Central memory CD8-positive, alpha-beta T cell (primary cell): ENCODE measurements around the gene LRMDA.

ENCODE experiments used
- ATAC-seq: fragments of 150-1000 bp; cut with Tn5 transposase; replicated peaks from 2 replicates; pipeline ENCODE4 v1.10.0; 2022; ENCODE audit warnings: mild to moderate bottlenecking, moderate FRiP score, moderate number of reproducible peaks; ENCODE audit not compliant: poor library complexity, severe bottlenecking; ENCODE audit errors: extremely low read depth
- DNase-seq, 2 donors: peaks; one replicate each; pipeline ENCODE4 v3.0.0; 2021; ENCODE audit warnings: low spot score in 2 of 2
- H3K27ac Mint-ChIP-seq: one replicate; pipeline ENCODE4 v1.8.0; 2022; ENCODE audit warnings: low read depth, mild to moderate bottlenecking, moderate library complexity, mixed read lengths
- H3K27me3 Mint-ChIP-seq: one replicate; pipeline ENCODE4 v1.8.0; 2022; ENCODE audit warnings: mixed read lengths
- H3K36me3 Mint-ChIP-seq: one replicate; pipeline ENCODE4 v1.8.0; 2022; ENCODE audit warnings: mild to moderate bottlenecking, moderate library complexity, mixed read lengths; ENCODE audit not compliant: insufficient read depth
- H3K4me1 Mint-ChIP-seq: one replicate; pipeline ENCODE4 v1.8.0; 2022; ENCODE audit warnings: mixed read lengths
- H3K4me3 Mint-ChIP-seq: one replicate; pipeline ENCODE4 v1.8.0; 2022; ENCODE audit warnings: mild to moderate bottlenecking, moderate library complexity, mixed read lengths
- H3K9me3 Mint-ChIP-seq: one replicate; pipeline ENCODE4 v1.8.0; 2022; ENCODE audit warnings: mixed read lengths

LRMDA gene

GRCh38 chr10:76447578-76447977, 1016.2 kb downstream of the LRMDA start:
- ATAC-seq (no peak), DNase-seq (no peak)
- peaks cover 5% of the 10 kb centered on the region for H3K9me3 Mint-ChIP-seq
- no peak overlapping the region for H3K27ac Mint-ChIP-seq
- H3K4me3 Mint-ChIP-seq, result no peak overlapping the region
- no peaks in the 10 kb centered on the region for H3K27me3 Mint-ChIP-seq
- H3K4me1 Mint-ChIP-seq, result no peaks in the 10 kb centered on the region
- H3K36me3 Mint-ChIP-seq, result no peaks in the 10 kb centered on the region

GRCh38 chr10:76451911-76452310, 1020.5 kb downstream of the LRMDA start:
- DNase-seq (no peak), ATAC-seq (no peak)
- Mint-ChIP-seq H3K27ac (no peak overlapping the region), H3K36me3 (no peaks in the 10 kb centered on the region), H3K9me3 (no peaks in the 10 kb centered on the region), H3K4me1 (no peaks in the 10 kb centered on the region), H3K27me3 (no peaks in the 10 kb centered on the region), H3K4me3 (no peak overlapping the region)

- Mint-ChIP-seq H3K4me1 (no peaks in the 10 kb centered on the region), H3K27ac (no peak overlapping the region), H3K9me3 (no peaks in the 10 kb centered on the region), H3K36me3 (no peaks in the 10 kb centered on the region), H3K4me3 (no peak overlapping the region), H3K27me3 (no peaks in the 10 kb centered on the region)
- DNase-seq, result no peak
- no peak for ATAC-seq
Observed at GRCh38 chr10:76453332-76453731, 1021.9 kb downstream of the LRMDA start.

GRCh38 chr10:76453997-76454396, 1022.6 kb downstream of the LRMDA start:
- Mint-ChIP-seq H3K4me3 (no peak overlapping the region), H3K27me3 (no peaks in the 10 kb centered on the region), H3K36me3 (no peaks in the 10 kb centered on the region), H3K4me1 (no peaks in the 10 kb centered on the region), H3K27ac (no peak overlapping the region), H3K9me3 (no peaks in the 10 kb centered on the region)
- DNase-seq (no peak), ATAC-seq (no peak)

DNA sequence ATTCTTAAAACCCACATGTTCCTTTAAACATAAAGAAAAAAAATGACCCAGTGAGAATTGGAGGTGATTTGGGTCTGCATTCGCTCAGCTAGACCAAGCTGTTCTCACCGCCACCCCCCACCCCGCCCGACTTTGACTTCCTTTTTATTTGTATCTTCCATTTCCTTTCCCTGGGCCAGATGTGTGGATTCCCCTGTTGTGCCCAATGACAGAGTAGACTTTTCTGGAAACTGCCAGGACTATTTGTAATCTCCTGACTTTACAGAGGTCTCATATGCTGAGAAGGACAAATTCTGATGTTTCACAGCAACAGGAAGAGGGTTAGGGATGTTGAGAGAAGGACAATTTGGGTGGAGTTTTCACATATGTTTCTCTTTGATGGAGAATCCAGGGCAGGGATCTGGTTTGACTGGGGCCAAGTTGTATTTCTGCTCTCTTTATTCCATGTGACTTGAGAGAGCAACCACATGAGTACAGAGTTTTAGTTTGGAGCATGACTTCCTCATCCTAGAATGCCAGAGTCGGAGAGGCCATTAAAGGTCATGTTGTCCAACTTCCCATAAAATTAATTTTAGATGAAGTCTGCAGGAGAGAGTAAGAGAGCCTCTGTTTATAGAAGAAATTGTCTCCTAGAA, 1023.2 kb downstream of the LRMDA start:
- Mint-ChIP-seq H3K27ac (no peak overlapping the region), H3K9me3 (no peaks in the 10 kb centered on the region), H3K4me3 (no peak overlapping the region), H3K27me3 (no peaks in the 10 kb centered on the region), H3K4me1 (no peaks in the 10 kb centered on the region), H3K36me3 (no peaks in the 10 kb centered on the region)
- ATAC-seq (no peak), DNase-seq (no peak)

GRCh38 chr10:76456197-76456596, 1024.8 kb downstream of the LRMDA start:
- Mint-ChIP-seq H3K27me3 (no peaks in the 10 kb centered on the region), H3K27ac (no peak overlapping the region), H3K4me3 (no peak overlapping the region), H3K9me3 (no peaks in the 10 kb centered on the region), H3K4me1 (no peaks in the 10 kb centered on the region), H3K36me3 (no peaks in the 10 kb centered on the region)
- ATAC-seq (no peak), DNase-seq (no peak)

DNA sequence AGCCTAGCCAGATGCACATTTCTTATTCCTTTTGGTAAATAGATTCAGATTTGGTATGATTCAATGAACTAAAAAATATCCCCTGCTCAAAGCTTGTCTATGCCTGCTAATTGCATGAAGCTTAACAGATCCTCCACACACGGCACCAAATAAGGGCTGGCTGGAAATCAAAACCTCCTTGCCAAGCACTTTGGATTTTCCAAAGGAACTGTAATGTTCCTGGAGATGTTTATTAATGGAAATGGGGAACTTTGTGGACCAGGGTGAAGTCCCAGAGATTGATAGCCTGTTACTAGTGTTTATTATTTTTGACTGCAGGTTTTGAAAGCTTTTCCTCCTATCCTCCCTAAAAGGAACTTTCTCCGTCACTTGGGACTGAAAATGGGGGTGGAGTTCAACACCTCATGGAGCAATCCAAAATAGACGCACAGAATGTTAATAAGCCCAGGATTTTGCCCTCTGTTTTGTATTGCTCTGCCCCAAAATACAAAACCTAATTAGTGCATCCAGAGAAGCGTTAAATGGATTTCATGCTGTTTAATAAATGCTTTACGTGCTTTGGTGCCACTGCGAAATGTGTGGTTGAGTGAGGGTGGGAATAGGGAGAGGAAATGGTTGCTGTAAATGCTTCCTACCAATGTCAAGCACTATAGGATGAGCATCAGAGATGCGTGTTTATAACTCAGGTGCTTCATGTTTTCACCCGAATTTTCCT, 1027.7 kb downstream of the LRMDA start:
- no peaks in the 10 kb centered on the region for H3K9me3 Mint-ChIP-seq
- no peak for ATAC-seq

DNA sequence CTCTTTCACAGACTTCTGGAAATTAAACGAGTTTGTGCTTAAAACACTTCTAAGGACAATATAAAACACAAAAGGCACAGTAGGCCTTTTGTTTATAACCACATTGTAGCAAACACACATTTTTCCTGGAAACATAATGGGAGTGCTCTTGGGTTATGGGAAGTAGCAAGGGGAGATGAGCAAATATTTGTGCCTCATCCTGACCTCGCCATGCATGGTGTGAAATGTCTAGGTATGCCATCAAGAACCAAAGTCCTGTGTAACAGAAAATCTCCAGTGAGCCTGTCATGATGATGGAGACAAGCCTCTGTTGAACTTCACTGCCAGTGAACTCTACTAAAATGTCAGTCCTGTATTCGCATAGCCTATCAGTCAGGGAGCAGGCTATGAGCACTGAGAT, 1029.6 kb downstream of the LRMDA start:
- Mint-ChIP-seq H3K9me3 (no peaks in the 10 kb centered on the region), H3K36me3 (no peaks in the 10 kb centered on the region), H3K27me3 (no peaks in the 10 kb centered on the region), H3K4me3 (no peak overlapping the region), H3K4me1 (no peaks in the 10 kb centered on the region), H3K27ac (no peak overlapping the region)
- no peak for ATAC-seq
- no peak for DNase-seq

More for the DNA sequence above, 1027.7 kb downstream of the LRMDA start:
- no peaks in the 10 kb centered on the region for H3K4me1 Mint-ChIP-seq
- no peak for DNase-seq
- no peaks in the 10 kb centered on the region for H3K27me3 Mint-ChIP-seq
- no peak overlapping the region for H3K4me3 Mint-ChIP-seq
- H3K36me3 Mint-ChIP-seq, result no peaks in the 10 kb centered on the region
- no peak overlapping the region for H3K27ac Mint-ChIP-seq

DNA sequence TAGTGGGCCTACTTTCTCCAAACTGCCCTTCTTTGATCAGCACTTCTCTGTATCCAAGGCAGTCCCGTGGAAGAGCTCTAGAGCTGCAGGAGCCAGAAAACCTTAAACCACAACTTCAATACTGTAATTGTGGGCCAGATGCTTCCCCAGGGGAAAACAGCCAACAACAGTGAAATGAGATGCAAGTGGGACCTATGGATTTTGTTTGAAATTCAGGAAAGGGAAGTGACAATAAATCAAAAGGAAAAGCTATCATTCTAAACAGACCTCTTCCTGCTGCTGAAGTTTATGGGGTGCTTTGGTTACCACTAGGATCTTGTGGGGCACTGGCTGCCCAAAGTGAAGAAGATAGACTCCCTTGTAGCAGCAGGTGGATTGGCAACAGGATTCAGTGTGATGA, 1031.7 kb downstream of the LRMDA start:
- no peaks in the 10 kb centered on the region for H3K9me3 Mint-ChIP-seq
- no peaks in the 10 kb centered on the region for H3K27me3 Mint-ChIP-seq
- ATAC-seq, result no peak
- DNase-seq, result no peak
- no peaks in the 10 kb centered on the region for H3K4me1 Mint-ChIP-seq
- no peaks in the 10 kb centered on the region for H3K36me3 Mint-ChIP-seq
- no peak overlapping the region for H3K27ac Mint-ChIP-seq
- no peak overlapping the region for H3K4me3 Mint-ChIP-seq

DNA sequence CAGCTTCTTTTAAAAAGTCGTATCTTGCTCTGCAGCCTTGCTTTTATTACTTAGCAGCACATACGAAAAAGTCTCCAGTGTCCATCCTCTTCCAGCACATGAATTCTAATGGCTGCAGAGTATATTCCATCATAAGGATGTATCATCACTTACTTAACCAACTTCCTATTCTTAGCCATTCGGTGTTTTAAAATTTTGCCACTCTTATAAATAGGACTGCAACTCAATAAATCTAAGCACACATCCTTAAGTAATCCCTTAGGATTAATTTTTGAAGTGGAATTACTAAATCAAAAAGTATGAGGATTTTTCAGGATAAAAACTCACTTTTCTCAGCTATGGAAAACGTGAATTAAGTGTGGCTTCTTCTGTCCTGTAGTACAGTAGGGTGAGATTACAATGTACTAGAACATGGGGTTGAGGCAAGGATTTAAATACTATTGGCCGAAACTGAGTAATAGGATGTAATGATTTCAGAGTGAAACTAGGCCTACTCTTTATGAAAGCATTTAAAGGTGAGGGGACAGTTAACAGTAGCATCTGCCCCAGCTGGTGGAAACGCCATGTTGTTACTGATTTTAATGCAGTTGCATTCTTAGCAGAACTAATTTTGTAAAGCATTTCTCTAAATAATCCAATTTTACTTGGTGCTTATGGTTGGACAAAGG, 1035.5 kb downstream of the LRMDA start:
- no peak overlapping the region for H3K4me3 Mint-ChIP-seq
- H3K27me3 Mint-ChIP-seq, result no peaks in the 10 kb centered on the region
- no peak for ATAC-seq
- H3K9me3 Mint-ChIP-seq, result no peaks in the 10 kb centered on the region
- no peaks in the 10 kb centered on the region for H3K36me3 Mint-ChIP-seq
- no peak overlapping the region for H3K27ac Mint-ChIP-seq
- DNase-seq, result no peak
- no peaks in the 10 kb centered on the region for H3K4me1 Mint-ChIP-seq

- H3K9me3 Mint-ChIP-seq, result no peaks in the 10 kb centered on the region
- DNase-seq (no peak), ATAC-seq (no peak)
- H3K27me3 Mint-ChIP-seq, result no peaks in the 10 kb centered on the region
- H3K36me3 Mint-ChIP-seq, result no peaks in the 10 kb centered on the region
- no peak overlapping the region for H3K27ac Mint-ChIP-seq
- no peaks in the 10 kb centered on the region for H3K4me1 Mint-ChIP-seq
- no peak overlapping the region for H3K4me3 Mint-ChIP-seq
Observed at GRCh38 chr10:76469675-76470074, 1038.3 kb downstream of the LRMDA start.

DNA sequence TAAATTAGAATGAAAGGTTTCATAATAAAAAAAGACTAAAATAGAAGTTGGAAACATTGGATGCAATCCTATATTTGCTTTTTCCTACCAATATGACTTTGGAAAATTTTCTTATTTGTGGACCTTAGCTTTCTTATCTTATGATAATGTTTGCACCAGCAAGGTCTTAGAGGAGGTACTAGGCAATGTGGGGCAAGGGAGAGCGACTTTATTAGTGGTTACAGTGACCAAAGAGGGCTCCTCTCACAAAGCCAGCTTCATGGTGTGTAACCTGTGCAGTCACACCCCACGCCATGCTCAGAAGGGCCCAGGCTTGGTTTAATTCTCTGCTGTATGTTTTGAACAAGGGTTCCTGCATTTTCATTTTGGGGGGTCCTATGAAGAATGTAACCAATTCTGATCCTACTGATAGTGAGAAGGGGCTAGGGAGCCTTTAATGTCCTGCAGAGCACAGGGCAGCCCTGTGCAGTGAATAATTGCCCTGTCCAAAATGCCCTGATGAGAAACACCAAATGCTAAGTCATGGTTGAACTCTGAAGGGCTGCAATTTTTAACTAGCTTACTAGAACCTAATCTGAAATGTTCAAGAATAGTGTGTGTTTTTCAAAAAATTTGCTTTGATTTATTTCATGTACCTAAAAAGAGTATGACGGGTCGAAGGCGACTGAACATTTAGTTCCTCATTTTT, 1047.8 kb downstream of the LRMDA start:
- H3K36me3 Mint-ChIP-seq, result peaks cover 2% of the 10 kb centered on the region
- no peak for ATAC-seq

More for the DNA sequence above, 1047.8 kb downstream of the LRMDA start:
- Mint-ChIP-seq H3K4me3 (no peak overlapping the region), H3K4me1 (no peaks in the 10 kb centered on the region), H3K27me3 (no peaks in the 10 kb centered on the region), H3K9me3 (peaks cover 32% of the 10 kb centered on the region), H3K27ac (no peak overlapping the region)
- no peak for DNase-seq
